ENCODE results near the gene LARGE1.

DNA sequence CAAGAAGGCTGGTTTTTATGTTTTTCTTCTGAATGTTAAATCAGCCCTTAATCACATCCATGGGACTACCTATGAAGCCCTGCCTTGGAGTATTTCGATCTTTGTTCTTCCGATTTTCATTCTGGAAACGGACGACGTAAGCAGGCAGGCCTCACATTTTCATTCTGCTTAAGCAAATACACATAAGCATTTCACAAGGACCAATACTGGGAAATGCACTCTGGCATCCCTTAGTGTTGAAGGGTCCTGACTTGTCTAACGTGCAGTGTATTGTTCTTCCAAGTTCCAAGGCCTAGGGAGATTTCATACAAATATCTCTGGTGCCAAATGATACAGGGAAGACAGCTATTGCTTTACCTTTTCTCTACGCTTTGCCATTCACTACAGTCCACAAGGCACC lies 143.8 kb downstream of the LARGE1 start:
- TF ChIP-seq, protein P1, sequence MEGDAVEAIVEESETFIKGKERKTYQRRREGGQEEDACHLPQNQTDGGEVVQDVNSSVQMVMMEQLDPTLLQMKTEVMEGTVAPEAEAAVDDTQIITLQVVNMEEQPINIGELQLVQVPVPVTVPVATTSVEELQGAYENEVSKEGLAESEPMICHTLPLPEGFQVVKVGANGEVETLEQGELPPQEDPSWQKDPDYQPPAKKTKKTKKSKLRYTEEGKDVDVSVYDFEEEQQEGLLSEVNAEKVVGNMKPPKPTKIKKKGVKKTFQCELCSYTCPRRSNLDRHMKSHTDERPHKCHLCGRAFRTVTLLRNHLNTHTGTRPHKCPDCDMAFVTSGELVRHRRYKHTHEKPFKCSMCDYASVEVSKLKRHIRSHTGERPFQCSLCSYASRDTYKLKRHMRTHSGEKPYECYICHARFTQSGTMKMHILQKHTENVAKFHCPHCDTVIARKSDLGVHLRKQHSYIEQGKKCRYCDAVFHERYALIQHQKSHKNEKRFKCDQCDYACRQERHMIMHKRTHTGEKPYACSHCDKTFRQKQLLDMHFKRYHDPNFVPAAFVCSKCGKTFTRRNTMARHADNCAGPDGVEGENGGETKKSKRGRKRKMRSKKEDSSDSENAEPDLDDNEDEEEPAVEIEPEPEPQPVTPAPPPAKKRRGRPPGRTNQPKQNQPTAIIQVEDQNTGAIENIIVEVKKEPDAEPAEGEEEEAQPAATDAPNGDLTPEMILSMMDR (IDR thresholded peaks at IDR 0.05; ENCODE audit: low read length), result no peak
- TF ChIP-seq EZH2 (IDR thresholded peaks at IDR 0.05; ENCODE audit: borderline replicate concordance, low read length), result no peak
